CD14-positive monocyte (primary cell): Measurements from ENCODE around the gene THSD7A. TPM values are rescaled to one million over a fixed set of nuclear protein-coding genes. Genes with fewer than 3 reads are reported as not detected.

Experiments used
- DNase-seq, 3 donors: peaks; one replicate each; pipeline ENCODE4 v3.0.0-alpha.2; 2011 to 2022
- H2AFZ ChIP-seq: 2 replicates; pipeline ENCODE4 v1.6.0; 2012; ENCODE audit warnings: mild to moderate bottlenecking, low read depth, low read length, inconsistent platforms; ENCODE audit not compliant: insufficient read depth, poor library complexity, severe bottlenecking
- H3K27ac ChIP-seq, 2 donors: 1 replicate in 1 of 2; 2 replicates in 1 of 2; pipeline ENCODE4 v1.5.1; 2012 to 2013; ENCODE audit warnings: low read length in 2 of 2, control low read depth in 1 of 2, inconsistent platforms in 1 of 2, low read depth in 1 of 2, mild to moderate bottlenecking in 1 of 2
- H3K27me3 ChIP-seq, 2 donors: one replicate each; pipeline versions ENCODE4 v1.6.0 to v1.6.1; 2011 to 2013; ENCODE audit warnings: low read length in 2 of 2; ENCODE audit not compliant: control insufficient read depth in 2 of 2, insufficient read depth in 2 of 2
- H3K36me3 ChIP-seq, 2 donors: replicated peaks in 1 of 2; 1 replicate in 1 of 2; 2 replicates in 1 of 2; pipeline versions ENCODE4 v1.5.1 to v1.6.1; 2012 to 2013; ENCODE audit warnings: low read length in 2 of 2, control low read depth in 1 of 2, inconsistent platforms in 1 of 2, mild to moderate bottlenecking in 1 of 2; ENCODE audit not compliant: insufficient read depth in 2 of 2, control insufficient read depth in 1 of 2
- H3K4me1 ChIP-seq, 2 donors: 1 replicate in 1 of 2; 2 replicates in 1 of 2; pipeline versions ENCODE4 v1.5.1 to v1.6.1; 2012 to 2013; ENCODE audit warnings: low read length in 2 of 2, control low read depth in 1 of 2, inconsistent platforms in 1 of 2, mild to moderate bottlenecking in 1 of 2, moderate library complexity in 1 of 2; ENCODE audit not compliant: insufficient read depth in 2 of 2, control insufficient read depth in 1 of 2
- H3K4me2 ChIP-seq: replicated peaks from 2 replicates; pipeline ENCODE3; 2012; ENCODE audit warnings: low read length, moderate library complexity, mild to moderate bottlenecking; ENCODE audit not compliant: poor library complexity, severe bottlenecking; ENCODE audit errors: extremely low read depth
- H3K4me3 ChIP-seq, 3 experiments: fragments of 200-600 bp in 1 of 3; sonication (generic) in 1 of 3; replicated peaks in 1 of 3; 1 replicate in 2 of 3; 2 replicates in 1 of 3; pipeline ENCODE4 v1.5.1; 2011 to 2013; ENCODE audit warnings: low read length in 3 of 3, mild to moderate bottlenecking in 3 of 3, control low read depth in 2 of 3, low read depth in 2 of 3, inconsistent platforms in 1 of 3, moderate library complexity in 1 of 3
- H3K79me2 ChIP-seq: 2 replicates; pipeline ENCODE4 v1.6.0; 2012; ENCODE audit warnings: mild to moderate bottlenecking, control low read depth, inconsistent platforms, low read length, moderate library complexity; ENCODE audit not compliant: insufficient read depth
- H3K9ac ChIP-seq: 2 replicates; pipeline ENCODE4 v1.6.0; 2017; ENCODE audit warnings: low read length, mild to moderate bottlenecking; ENCODE audit not compliant: insufficient read depth, poor library complexity, severe bottlenecking
- H3K9me3 ChIP-seq, 2 donors: replicated peaks in 1 of 2; 1 replicate in 1 of 2; 2 replicates in 1 of 2; pipeline versions ENCODE4 v1.5.1 to v1.6.1; 2012 to 2013; ENCODE audit warnings: low read length in 2 of 2, control low read depth in 1 of 2; ENCODE audit not compliant: control insufficient read depth in 1 of 2, insufficient read depth in 1 of 2
- H4K20me1 ChIP-seq: 2 replicates; pipeline ENCODE4 v1.6.0; 2012; ENCODE audit warnings: mild to moderate bottlenecking, low read length, control low read depth, moderate library complexity; ENCODE audit not compliant: insufficient read depth
- H3K27ac Mint-ChIP-seq, 7 donors: one replicate each; pipeline ENCODE4 v1.8.0; 2020; ENCODE audit warnings: mild to moderate bottlenecking in 7 of 7, mixed read lengths in 7 of 7, moderate library complexity in 6 of 7, inconsistent platforms in 2 of 7
- H3K27me3 Mint-ChIP-seq, 3 donors: one replicate each; pipeline ENCODE4 v1.8.0; 2021 to 2022; ENCODE audit warnings: low read depth in 3 of 3, mild to moderate bottlenecking in 3 of 3, mixed read lengths in 3 of 3, moderate library complexity in 3 of 3, inconsistent platforms in 1 of 3
- H3K36me3 Mint-ChIP-seq, 2 donors: one replicate each; pipeline ENCODE4 v1.8.0; 2020; ENCODE audit warnings: mixed read lengths in 2 of 2, inconsistent platforms in 1 of 2, mild to moderate bottlenecking in 1 of 2
- H3K4me1 Mint-ChIP-seq: one replicate; pipeline ENCODE4 v1.8.0; 2020; ENCODE audit warnings: mild to moderate bottlenecking, mixed read lengths
- H3K4me3 Mint-ChIP-seq, 2 donors: one replicate each; pipeline ENCODE4 v1.8.0; 2020; ENCODE audit warnings: mild to moderate bottlenecking in 2 of 2, mixed read lengths in 2 of 2, moderate library complexity in 1 of 2
- H3K9me3 Mint-ChIP-seq, 7 donors: one replicate each; pipeline ENCODE4 v1.8.0; 2020 to 2022; ENCODE audit warnings: mixed read lengths in 7 of 7, mild to moderate bottlenecking in 6 of 7, moderate library complexity in 6 of 7, inconsistent platforms in 2 of 7
- WGBS: methylation state at CpG from one replicate; pipeline ENCODE4 v1.1.5; 2013; ENCODE audit warnings: missing lambda C conversion rate; ENCODE audit not compliant: insufficient coverage; 5-methylcytosine and 5-hydroxymethylcytosine counted together
- intact Hi-C, 2 donors: fragments of 100-400 bp; cut with micrococcal nuclease; formaldehyde crosslinking; loops; one replicate each; pipeline versions ENCODE4 v1.15.0 to v1.15.1; 2023
- polyA plus RNA-seq, 3 donors: library from polyadenylated mRNA; depleted of rRNA in 1 of 3; unstranded in 2 of 3; stranded (reverse) in 1 of 3; fragments of 300-500 nt in 2 of 3; fragments of >200 nt in 1 of 3; fragmentation: Illumina TruSeq in 2 of 3; gene quantifications; 1 replicate in 2 of 3; 2 replicates in 1 of 3; pipeline ENCODE4 v1.2.3, GENCODE V29; 2012 to 2021
- TF ChIP-seq, protein P1 (sequence below): fragments of 200-600 bp; IDR thresholded peaks from one replicate; pipeline ENCODE4 v1.8.0; 2022; ENCODE audit warnings: antibody characterized with exemption, mild to moderate bottlenecking

The THSD7A gene
- polyA plus RNA-seq, 3 donors: under 0.01 TPM; not detected in 2

DNA sequence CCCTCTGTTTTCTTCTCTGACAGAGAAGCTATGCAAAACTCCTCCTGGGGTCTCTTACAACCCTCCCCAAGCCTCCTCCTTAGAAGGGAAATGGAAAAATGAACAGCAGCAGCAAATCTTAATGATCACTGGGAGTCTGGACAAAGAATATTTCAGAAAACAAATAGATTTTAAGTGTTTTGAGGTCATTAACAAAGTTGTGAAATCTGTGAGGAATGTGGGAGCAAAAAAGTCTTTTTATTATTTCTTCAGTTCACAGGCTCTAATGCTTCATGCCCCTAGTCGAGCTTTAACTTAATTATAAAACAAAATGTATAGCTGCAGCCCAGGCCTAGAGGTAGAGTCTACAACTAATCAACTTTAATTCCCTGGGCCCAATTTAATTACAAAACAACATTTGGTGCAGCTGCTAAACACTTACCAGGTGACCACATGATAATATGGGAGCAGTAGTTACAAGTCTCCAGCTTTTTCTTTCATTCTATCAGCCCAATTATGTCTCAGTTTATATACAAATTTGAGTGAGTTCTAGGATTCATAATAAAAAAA lies 293.2 kb downstream of the THSD7A start:
- peaks cover 0 to 3% (median 0%) of the 10 kb centered on the region in 3 donors for H3K27me3 Mint-ChIP-seq
- Histone ChIP-seq H3K27ac (no peak overlapping the region), H3K27me3 (no peaks in the 10 kb centered on the region), H3K9ac (no peak overlapping the region), H3K79me2 (no peaks in the 10 kb centered on the region), H3K4me1 (peaks cover 6 to 15% of the 10 kb centered on the region in 2 donors), H2AFZ (no peak overlapping the region), H3K9me3 (no peaks in the 10 kb centered on the region), H3K4me2 (no peak overlapping the region), H4K20me1 (no peaks in the 10 kb centered on the region), H3K36me3 (no peaks in the 10 kb centered on the region), H3K4me3 (no peak overlapping the region)
- no peaks in the 10 kb centered on the region for H3K36me3 Mint-ChIP-seq
- no peak for DNase-seq
- peaks cover 12% of the 10 kb centered on the region for H3K4me1 Mint-ChIP-seq
- H3K27ac Mint-ChIP-seq: no peak overlapping the region
- no peak overlapping the region for H3K4me3 Mint-ChIP-seq
- TF ChIP-seq, protein P1, sequence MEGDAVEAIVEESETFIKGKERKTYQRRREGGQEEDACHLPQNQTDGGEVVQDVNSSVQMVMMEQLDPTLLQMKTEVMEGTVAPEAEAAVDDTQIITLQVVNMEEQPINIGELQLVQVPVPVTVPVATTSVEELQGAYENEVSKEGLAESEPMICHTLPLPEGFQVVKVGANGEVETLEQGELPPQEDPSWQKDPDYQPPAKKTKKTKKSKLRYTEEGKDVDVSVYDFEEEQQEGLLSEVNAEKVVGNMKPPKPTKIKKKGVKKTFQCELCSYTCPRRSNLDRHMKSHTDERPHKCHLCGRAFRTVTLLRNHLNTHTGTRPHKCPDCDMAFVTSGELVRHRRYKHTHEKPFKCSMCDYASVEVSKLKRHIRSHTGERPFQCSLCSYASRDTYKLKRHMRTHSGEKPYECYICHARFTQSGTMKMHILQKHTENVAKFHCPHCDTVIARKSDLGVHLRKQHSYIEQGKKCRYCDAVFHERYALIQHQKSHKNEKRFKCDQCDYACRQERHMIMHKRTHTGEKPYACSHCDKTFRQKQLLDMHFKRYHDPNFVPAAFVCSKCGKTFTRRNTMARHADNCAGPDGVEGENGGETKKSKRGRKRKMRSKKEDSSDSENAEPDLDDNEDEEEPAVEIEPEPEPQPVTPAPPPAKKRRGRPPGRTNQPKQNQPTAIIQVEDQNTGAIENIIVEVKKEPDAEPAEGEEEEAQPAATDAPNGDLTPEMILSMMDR: no peak
- H3K9me3 Mint-ChIP-seq: peaks cover 0 to 12% (median 4%) of the 10 kb centered on the region in 7 donors
- intact Hi-C loops: no loop called here
- WGBS: no CpG with 5 or more reads among the region's 1 CpG

DNA sequence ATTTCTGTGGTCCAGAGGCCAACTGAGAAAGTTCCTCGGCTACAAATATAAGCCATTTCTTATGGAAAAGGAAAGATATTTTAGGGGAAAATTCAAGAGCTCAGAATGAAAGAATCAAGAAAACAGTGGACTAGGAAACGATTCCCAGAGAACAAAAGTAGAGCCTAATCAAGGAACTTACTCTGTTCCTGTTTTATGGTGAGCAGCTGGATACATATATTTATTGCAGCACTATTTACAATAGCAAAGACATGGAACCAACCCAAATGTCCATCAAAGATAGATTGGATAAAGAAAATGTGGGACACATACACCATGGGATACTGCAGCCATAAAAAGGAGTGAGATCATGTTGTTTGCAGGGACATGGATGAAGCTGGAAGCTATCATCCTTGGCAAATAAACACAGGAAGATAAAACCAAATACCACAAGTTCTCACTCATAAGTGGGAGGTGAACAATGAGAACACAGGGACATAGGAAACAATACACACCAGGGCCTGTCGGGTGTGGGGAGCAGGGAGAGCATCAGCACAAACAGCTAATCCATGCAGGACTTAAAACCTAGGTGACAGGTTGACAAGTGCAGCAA lies 298.7 kb downstream of the THSD7A start:
- peaks cover 0 to 3% (median 0%) of the 10 kb centered on the region in 7 donors for H3K9me3 Mint-ChIP-seq
- intact Hi-C loops: no loop called here

More for the DNA sequence above, 298.7 kb downstream of the THSD7A start:
- no peaks in the 10 kb centered on the region for H3K27me3 ChIP-seq
- Mint-ChIP-seq H3K4me3 (no peak overlapping the region), H3K27me3 (no peaks in the 10 kb centered on the region), H3K27ac (no peak overlapping the region), H3K36me3 (no peaks in the 10 kb centered on the region), H3K4me1 (no peaks in the 10 kb centered on the region)
- no peak overlapping the region for H3K4me3 ChIP-seq
- no peaks in the 10 kb centered on the region for H3K9me3 ChIP-seq
- no CpG with 5 or more reads among the region's 3 CpGs for WGBS
- H3K79me2 ChIP-seq: no peaks in the 10 kb centered on the region
- no peak overlapping the region for H3K9ac ChIP-seq
- no peaks in the 10 kb centered on the region for H3K36me3 ChIP-seq
- H3K4me1 ChIP-seq: no peaks in the 10 kb centered on the region
- no peaks in the 10 kb centered on the region for H4K20me1 ChIP-seq
- TF ChIP-seq, protein P1: no peak
- DNase-seq: no peak
- H3K27ac ChIP-seq: no peak overlapping the region
- no peak overlapping the region for H3K4me2 ChIP-seq
- no peak overlapping the region for H2AFZ ChIP-seq
